Measurements from ENCODE around the gene BANK1.
"Not testable (repeated sequence)": the region's sequence is repeated elsewhere in the genome, so short reads cannot be mapped to it uniquely, and the experiment has no call there.

Gene BANK1

DNA sequence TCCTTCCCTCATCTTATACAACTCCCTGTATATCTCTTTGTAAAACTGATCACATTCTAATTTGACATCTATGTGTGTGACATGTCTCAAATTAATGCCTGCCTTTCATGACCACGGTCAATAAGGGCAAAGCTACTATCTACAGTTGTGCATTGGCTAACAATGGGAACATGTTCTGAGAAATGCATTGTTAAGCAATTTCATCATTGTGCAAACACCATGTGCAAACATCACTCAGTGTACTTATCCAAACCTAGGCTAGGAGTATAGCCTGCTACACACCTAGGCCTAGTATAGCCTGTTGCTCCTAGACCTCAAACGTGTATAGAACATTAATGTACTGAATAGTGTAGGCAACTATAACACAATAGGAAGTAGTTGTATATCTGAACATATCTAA lies 95.0 kb downstream of the BANK1 start:
- DNase-seq (ENCODE audit: low read depth in 2 of 2) = no peak

DNA sequence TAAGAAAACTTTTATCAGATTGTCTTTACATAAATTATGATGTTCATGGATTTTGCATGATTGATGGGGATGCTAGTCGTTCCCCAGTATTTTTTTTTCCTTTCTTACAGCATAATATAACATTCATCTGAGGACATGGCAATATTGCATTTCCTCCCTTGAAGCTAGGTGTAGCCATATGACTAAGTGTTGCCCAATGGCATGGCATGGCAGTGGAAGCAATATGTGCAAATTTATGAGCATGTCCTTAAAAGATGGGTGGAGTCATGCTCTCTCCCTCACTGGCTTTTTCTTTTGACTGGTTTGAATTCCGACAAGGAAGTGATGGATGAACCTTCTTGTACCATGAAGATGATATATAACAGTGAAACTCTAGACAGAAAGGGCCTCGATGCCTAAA lies 96.3 kb downstream of the BANK1 start:
- no peak for DNase-seq (ENCODE audit: low read depth in 2 of 2)

DNA sequence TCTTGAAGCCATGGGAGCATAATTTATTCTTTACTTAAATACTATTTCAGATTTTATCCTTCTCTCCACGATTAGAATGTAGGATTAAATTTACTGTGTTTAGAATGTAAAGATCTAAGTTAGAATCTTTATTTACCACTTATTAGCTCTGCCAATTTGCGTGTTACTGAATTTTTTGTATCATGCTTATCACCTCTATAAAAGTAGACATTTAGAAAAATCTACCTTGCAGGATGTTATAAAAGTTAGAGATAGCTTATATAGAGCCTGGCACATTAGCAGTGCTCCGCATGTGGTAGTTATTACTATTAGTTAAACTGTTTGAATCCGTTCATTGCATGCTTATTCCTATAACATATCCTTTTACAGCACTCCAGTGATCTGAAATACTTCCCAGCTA lies 97.9 kb downstream of the BANK1 start:
- DNase-seq (ENCODE audit: low read depth in 2 of 2) = no peak

DNA sequence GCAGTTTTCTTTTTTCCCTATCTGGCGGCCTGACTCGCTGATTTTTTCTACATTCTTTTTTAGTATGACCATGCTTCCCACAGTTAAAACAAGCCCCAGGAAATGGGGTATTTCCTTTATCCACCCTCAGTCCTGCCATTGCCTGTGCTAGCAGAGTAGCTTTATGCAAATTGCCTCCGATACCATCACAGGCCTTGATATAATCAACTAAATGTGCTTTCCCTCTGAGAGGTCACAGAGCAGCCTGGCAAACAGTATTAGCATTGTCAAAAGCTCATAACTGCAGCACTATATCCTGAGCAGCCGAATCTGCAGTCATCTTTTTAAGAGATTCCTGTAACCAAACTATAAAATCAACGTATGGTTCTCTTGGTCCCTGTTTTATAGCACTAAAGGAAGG lies 115.0 kb downstream of the BANK1 start:
- not testable (repeated sequence) for DNase-seq (ENCODE audit: low read depth in 2 of 2)

DNA sequence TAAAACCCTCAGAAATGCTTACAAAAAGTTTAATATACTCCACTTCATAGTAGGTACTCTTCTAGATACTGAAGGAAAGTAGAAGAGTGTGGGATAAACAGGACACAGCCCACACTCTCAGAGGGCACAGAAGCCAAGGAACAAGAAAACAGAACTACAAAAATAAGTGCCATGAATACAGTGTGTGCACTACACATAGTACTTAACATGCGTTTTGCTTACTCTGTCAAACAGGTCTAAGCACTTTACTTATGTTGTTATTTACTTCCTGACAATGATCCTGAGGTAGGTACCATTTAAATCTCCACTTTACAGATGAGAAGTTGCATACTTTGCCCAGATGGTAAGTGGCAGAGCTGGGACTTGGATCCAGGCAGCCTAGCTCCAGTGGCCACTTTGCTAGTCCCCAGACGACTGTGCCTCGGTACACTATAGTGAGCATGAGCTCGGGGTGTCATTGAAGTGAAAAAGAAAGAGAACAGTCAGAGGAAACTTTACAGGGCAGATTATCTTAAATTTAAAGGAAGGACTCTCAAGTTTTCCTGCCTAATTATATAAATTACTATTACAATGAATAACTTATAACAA lies 120.3 kb downstream of the BANK1 start:
- DNase-seq (ENCODE audit: low read depth in 2 of 2) = no peak

DNA sequence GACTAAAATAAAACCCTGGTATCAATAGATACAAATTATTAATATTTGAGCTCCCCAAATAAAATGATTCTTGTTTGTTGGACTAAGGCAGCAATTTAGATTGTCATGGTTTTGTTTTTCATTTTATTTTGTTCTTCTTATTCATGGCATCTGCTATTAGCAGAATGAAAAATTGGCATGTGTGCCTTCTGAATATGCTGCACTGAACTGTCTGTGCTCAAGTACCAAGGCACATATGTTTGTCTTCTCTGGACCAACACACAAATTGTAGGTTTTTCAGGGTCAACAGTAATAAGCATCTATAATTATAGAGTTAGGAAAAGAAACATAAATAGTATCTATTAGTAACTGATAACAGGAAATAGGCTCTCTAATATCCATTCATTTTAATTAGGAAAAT lies 121.1 kb downstream of the BANK1 start:
- no peak for DNase-seq (ENCODE audit: low read depth in 2 of 2)

DNA sequence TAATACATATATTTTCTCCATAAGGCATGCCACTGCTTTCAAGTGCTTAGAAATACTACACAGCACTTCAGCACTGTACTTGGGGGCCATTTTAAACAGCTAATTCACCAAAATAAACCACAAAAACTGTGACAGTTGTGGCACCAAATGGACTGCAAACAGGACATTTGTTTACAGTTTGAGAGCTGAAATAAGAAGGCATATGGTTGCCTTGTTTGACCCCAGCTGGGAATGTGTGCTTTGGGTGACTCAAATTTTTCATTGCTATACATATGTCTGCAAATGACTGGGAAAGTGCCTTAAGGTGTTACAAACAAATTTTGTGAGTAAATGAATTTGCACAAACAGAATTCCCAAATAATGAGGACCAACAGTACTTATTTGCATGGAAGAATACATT lies 124.2 kb downstream of the BANK1 start:
- no peak for DNase-seq (ENCODE audit: low read depth in 2 of 2)

DNA sequence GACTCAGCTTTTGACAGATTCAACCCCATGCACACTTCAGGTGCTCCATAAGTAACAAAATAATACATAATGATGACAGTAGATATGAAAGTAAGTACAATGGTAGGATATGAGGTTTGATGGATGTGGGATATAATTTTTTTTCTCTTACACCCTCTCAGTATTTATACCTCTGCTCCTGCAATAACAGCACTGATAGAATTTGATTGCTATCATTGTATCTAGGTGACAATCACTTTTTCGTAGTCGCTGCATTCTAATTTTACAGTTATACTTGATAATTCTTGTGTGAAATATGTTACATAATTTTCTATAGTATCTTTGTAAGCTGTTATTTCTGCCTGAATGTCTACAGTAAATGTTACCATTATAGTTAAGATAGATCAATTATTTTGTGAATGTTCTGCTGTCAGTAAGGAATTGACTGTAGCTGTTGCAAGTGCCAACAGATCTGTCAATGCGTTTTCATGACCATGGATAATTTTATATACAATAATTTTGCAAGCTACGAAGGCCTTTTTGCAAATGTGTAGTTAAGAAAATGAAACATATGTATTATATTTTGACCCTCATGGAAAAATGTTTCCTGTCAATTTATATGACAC lies 128.9 kb downstream of the BANK1 start:
- DNase-seq (ENCODE audit: low read depth in 2 of 2) = no peak

DNA sequence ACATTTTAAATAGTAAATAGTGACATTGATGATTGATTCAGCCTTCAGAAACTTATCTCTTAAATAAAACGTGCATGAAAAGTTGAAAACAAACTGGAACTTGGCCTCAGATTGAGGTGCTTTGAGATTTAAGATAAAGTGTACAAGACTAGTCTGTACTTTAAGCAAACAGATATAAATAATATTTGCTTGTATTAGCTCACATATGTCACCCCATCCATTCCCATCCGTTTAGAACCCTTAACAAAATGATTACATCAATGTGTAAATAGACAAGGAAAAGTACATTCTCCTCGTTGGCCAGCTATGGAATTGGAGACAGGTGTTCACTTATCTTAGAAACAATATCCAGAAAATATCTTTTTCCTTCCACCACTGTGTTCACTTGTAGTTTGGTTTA lies 130.8 kb downstream of the BANK1 start:
- no peak for DNase-seq (ENCODE audit: low read depth in 2 of 2)

DNA sequence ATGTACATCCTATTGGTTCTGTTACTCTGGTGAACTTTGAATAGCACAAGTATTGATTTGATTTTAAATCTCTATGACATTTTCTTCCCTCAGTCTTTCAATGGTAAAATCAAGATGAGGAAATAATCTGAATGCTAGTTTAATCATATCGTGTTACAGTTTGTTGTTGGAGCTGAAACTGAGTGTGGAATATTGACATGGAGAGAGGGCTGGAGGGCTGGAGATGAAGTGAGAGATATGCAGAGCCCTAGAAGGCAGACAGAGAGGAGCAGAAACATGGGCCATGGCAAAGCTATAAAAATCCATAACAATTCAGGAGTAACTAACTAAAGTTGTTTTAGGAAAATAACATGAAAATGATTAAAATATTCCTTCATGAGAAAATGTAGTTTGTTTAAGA lies 141.1 kb downstream of the BANK1 start:
- DNase-seq (ENCODE audit: low read depth in 2 of 2) = no peak

DNA sequence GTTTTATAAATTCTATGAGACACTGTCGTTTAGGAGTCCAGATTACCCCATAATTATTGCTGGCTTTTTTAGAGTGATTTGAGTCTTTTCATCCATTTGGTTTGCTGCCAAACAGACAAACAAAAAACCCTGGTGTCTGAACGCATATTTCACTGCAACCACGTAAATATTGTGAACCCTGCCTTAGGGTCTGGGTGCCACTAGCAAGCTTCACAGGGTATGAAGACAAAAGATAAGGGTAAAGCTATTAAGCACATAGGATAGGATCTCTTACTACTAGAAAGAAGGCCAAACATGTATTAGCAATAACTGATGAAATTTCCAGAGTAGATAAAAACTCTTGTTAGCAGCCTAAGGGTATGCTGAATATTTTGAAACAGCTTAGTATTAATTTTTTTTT lies 143.3 kb downstream of the BANK1 start:
- no peak for DNase-seq (ENCODE audit: low read depth in 2 of 2)

DNA sequence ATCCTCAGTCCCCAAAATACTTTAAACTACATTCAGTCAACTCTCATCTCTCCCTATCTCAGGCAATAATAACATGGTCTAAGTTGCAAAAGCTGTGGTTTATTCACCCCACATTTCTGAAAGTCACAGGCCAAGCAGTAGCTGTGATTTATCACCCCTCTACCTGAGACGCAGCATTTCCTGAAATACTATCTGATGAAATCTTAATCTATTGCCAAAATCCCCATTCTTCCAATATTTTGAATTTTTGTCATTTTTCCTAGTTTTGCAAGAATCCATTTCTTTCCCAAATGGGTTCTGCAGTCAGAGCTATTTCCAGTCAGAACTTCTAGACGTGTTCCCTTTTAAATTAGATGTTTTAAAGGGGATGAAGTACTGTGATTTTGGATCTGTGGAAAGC lies 148.3 kb downstream of the BANK1 start:
- no peak for DNase-seq (ENCODE audit: low read depth in 2 of 2)

DNA sequence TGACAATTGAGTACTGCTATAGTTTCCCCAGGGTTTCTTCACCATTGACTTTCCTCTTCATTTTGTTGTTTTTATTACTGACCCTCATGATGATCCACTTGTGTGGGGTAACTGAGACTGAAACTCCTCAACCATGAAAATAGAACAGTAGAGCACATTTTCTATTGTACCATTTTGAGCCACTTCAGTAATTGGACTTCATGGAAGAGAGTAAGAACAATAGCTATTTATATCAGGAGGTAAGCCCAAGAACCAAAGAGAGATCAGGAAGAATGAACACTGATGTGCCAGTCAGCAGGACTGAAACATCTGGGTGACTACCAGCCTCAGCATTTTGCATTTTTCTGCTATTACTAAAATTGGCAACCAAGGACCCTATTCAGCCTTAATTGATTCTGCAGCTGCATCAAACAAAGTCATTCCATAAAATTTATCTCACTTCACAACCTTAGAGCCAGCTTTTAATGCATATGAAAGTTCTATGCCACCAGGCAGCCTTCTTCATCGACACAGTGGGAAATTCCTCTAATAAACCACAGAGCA lies 151.4 kb downstream of the BANK1 start:
- DNase-seq (ENCODE audit: low read depth in 2 of 2) = no peak

DNA sequence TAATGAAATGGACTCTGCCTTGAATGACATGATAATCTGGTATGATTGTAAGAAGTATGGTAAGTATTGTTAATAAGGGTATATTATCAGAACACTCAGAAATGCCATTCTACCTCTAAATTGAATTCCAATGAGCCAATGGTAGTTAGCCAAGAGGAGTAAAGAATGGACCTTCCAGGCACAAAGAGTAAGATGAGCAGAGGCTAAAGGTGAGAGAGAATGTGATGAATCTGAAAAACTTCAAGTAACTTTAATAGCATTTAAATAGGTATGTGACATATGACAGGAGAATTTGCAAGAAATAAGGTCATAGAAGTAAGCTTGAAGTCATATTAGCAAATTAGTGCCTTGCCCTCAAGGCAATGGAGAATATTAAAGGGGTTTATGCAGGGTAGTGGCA lies 152.4 kb downstream of the BANK1 start:
- DNase-seq (ENCODE audit: low read depth in 2 of 2) = no peak

DNA sequence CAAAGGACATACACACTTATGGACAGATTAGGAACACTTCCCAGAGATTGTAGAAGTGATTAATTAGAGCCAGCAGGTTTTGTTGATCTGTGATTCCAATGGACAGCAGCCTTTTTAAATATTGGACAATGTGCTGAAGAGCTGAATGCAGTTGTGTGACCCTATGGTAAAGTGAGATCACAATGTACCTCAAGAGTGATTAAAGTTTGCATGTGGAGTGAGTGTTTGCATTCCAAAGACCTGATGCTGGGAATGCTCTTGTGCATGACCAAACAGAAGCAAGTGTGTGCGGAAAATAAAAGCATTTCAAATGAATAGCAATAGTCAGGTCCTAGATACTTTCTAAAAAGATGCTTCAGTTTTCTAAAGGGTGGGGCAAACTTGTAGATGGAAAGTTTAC lies 154.1 kb downstream of the BANK1 start:
- no peak for DNase-seq (ENCODE audit: low read depth in 2 of 2)

DNA sequence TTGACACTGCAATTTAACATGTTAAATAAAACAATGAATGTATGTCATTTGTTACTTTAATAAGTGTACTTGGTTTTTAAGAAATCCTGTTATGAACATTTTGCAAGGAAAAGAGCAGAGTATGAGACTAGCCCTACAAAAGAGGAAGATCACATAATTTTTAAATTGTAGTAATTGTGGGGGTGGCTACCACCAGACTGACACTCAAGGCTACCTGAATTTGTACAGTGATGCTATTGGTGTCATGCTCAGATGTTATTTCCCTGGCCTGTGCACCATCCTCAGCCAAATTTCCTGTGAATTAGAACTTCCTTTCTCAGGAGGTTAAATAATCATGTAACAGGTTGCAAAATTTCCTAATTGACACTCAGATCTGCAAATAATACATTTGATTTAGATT lies 157.5 kb downstream of the BANK1 start:
- DNase-seq (ENCODE audit: low read depth in 2 of 2) = no peak

DNA sequence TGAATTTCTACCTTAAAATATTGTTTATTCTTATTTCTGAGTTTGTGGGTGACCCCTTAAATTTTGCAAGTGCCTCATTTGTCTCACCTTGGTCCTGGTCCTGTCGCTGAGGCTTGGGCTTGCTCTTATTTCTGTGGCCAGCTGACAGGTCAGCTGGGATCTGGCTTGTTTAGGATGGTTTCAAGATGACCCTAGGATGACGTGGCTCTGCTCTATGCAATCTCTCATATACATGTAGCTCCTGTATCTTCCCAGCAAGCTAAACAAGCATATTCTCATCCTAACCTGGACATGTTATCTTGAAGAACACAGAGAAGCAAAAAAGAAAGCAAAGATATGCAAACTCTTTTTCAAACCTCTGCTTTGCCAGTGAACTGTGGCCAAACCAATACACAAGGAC lies 158.4 kb downstream of the BANK1 start:
- DNase-seq (ENCODE audit: low read depth in 2 of 2) = no peak

DNA sequence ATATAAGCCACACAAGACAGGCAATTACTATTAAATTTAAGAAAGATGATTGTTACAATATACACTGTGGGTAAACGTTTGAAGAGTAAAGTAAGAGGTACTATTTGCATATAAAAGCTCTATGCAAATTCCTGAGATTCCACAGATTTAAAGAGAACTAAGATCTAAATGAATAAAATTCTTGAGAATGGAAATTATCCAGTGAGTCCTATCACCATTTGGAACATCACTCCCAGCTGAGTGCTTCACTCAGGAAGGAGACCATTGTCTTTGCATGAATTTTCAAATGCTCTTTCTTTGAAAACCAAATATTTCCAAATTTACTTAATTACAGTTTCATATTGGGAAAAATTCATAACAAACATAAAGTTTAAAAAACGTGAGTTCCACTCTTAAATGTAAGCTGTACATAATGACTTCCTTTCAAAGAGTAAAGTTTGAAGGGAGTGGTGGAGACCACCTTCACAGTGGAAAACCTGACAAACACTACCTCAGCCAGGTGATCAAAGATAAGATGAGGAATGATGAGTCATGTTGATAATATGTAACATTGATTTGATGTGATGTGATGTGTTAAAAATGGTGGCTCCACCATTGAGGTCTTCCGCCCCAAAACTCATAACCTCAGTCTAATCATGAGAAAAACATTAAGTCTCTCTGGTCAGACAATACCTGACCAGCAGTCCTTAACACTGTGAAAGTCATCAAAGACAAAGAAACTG lies 159.9 kb downstream of the BANK1 start:
- no peak for DNase-seq (ENCODE audit: low read depth in 2 of 2)

DNA sequence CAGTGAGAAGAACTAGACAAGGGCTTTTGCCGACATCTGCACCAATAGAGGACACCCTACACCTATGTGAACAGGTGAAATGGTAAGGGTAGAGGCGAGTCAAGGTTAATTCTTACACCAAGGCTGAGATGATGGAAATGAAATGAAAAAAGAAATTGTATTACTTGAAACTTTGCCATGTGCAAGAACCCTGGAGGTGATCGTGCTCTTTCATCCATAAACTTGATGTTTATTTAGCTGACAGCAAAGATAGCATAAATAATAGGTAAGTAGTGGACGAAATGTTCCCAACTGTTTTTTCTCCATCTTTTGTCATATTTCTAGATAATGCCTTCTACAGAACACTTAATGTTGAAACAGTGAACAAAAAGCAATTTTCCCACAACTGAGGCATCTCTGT lies 162.5 kb downstream of the BANK1 start:
- DNase-seq (ENCODE audit: low read depth in 2 of 2) = no peak

DNA sequence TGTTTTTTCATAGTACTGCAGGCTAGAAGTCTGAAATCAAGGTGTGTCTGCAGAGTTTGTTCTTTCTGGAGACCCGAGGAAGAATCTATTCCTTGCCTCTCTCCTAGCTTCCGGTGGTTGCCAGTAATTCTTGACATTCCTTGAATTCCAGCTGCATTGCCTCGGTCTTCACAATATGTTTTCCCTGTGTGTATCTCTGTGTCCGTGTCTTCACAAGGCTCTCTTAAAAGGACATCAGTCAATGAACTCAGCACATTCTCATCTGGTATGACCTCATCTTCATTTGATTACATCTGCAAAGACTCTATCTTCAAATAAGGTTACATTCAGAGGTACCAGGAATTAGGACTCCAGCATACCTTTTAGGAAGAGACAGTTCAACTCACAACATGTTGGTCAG lies 163.4 kb downstream of the BANK1 start:
- DNase-seq (ENCODE audit: low read depth in 2 of 2) = peak; percentile 50 to 56

DNA sequence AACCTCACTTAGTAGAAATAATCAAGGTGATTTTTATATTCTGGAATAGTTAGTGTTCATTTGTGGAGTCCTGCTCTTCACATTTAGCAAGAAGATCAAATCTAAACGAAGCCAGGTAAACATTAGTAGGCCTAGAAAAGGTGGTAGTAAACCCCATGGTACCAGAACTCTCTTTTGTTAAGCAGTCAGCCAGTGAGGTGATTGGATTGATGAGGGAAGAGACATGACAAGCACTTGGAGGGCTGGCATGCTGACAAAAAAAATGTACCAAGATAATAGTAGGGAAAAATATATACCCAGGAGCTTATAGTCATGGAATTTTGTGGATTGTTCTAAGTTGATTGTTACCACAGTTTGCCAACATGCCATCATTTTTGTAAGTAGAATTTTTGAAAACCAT lies 163.8 kb downstream of the BANK1 start:
- DNase-seq (ENCODE audit: low read depth in 2 of 2) = no peak

DNA sequence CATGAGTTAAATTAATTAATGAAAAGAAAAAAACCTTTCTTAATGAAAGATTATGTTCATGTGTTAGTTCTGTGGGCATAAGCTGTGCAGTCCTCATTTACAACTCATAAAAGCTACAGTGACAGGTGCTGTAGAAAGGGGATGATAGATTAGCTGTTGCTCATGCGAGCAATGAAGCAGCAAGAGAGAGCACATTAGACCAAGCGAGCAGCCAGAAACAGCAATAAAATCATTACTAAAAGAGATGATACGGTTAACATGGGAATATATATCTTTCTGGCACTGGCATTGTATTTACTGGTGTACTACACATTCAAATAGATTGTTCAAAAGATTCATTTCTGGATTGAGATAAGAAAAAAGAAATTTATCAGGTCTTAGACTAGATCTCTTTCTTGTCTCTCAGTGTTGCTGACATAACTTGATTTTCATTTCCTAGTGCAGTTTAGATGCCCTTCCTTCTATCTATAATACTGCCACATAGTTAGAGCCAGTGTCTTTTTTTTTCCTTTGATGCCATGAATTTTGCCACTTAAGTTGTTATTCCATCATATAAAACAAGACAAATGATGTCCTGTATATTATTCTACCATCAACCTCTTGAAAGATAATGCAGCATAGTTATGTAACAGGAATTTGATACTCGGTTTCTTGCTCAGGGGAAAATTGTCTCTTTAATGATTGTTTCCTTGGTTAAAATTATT lies 164.6 kb downstream of the BANK1 start:
- no peak for DNase-seq (ENCODE audit: low read depth in 2 of 2)

All from fibroblast of skin of left biceps (primary cell).